ENCODE data around the gene CACNB3. TPM values are rescaled to one million over a fixed set of nuclear protein-coding genes. Genes with fewer than 3 reads are reported as not detected.

Gene CACNB3
- total RNA-seq, 1 donor from 2014 or later, result 13.2 TPM

GRCh38 chr12:48788524-48788853 is 29.8 kb upstream of the CACNB3 start:
- DNase-seq (ENCODE audit: low spot score), result no peak

GRCh38 chr12:48788854-48789775 is 29.2 kb upstream of the CACNB3 start, which contains the start of gene ADCY6:
Gene ADCY6 (minus strand): TSS chr12:48789089. CDS start chr12:48783434, 5,655 bp downstream.
- peak; percentile 94 for DNase-seq (ENCODE audit: low spot score)

GRCh38 chr12:48789858-48790326 is 28.4 kb upstream of the CACNB3 start:
- no peak for DNase-seq (ENCODE audit: low spot score)

GRCh38 chr12:48793696-48794095 is 24.6 kb upstream of the CACNB3 start:
- DNase-seq (ENCODE audit: low spot score), result no peak

GRCh38 chr12:48794870-48795269 is 23.4 kb upstream of the CACNB3 start:
- no peak for DNase-seq (ENCODE audit: low spot score)

- DNase-seq (ENCODE audit: low spot score), result no peak
Observed at GRCh38 chr12:48795550-48796455, 22.5 kb upstream of the CACNB3 start.

- no peak for DNase-seq (ENCODE audit: low spot score)
Observed at GRCh38 chr12:48796976-48797375, 21.3 kb upstream of the CACNB3 start.

DNA sequence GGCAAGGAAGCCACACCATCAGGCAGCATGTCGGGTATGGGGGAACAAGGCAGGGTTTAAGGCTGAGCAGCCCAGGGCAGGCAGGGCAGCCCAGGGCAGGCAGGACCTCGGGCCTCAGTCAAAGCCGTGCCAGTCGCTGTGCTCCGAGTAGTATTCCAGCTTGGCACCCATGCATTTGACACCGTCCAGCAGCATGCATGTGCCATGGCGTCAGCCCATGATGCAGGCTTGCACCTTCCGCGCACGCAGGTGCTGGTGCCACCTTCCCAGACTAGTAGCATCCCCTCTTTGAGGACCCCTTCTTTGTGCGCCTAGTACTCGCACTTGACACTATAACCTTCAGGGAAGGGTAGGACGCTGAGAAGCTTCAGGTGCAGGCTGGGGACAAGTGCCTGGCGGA is 17.8 kb upstream of the CACNB3 start:
- DNase-seq (ENCODE audit: low spot score), result no peak

- no peak for DNase-seq (ENCODE audit: low spot score)
Observed at GRCh38 chr12:48800971-48801370, 17.3 kb upstream of the CACNB3 start.

DNA sequence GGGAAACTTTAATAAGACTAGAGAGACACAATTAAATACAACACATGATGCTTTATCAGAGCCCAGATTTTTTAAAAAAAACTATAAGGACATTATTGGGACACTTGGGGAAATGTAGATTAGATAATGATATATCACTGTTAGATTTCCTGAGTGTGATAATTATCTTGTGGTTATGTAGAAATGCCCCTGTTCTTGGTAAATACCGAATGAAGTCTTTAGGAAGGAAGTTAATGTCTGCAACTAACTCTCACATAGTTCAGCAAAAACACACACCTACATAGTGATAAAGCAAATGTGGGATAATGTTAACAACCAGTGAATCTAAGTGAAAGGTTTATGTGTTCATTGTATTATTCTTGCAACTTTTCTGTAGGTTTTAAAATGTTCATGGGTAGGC is 14.6 kb upstream of the CACNB3 start:
- DNase-seq (ENCODE audit: low spot score), result no peak

- no peak for DNase-seq (ENCODE audit: low spot score)
Observed at GRCh38 chr12:48807981-48808380, 10.3 kb upstream of the CACNB3 start.

GRCh38 chr12:48810903-48811431 is 7.3 kb upstream of the CACNB3 start:
- DNase-seq (ENCODE audit: low spot score), result no peak

- DNase-seq (ENCODE audit: low spot score), result no peak
Observed at GRCh38 chr12:48811437-48812090, 6.7 kb upstream of the CACNB3 start.

GRCh38 chr12:48812389-48812788 is 5.9 kb upstream of the CACNB3 start:
- no peak for DNase-seq (ENCODE audit: low spot score)

DNA sequence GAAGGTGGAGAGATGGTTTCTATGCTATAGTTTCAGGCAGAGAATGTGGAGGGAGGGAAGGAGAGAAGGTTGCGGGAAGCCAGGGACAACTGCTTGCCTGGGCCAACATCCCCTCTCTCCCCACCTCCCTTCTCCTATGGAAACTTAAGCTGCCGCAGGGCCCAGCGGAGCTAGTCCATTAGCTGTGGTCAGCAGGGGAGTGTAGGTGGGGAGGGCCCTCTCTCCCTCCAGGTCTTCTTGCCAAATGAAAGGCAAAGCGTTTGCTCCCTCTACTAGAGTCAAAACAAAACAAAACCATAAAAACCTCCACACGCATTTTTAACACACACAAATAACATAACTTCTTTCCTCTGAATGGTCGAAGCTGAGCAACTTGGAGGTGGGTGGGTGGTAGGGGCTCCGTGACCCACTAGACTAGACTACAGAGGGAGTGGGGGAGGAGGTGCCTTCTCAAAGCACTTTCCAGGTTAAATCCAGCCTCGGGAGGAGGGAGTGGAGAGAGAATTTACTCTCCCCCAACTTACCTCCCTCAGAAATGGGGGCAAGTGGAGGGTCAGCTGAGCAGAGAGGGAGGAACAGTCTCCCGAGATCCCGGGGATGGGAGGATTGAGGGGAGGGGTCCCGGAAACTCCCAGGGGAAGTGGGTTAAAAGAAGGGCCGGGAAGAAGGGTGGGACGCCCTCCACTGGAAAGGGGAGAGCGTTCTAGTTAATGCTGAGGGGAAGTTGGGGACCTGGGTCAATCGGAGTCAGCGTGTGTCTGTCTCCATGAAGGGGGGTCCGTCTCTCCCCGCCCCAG is 4.6 kb upstream of the CACNB3 start:
- DNase-seq (ENCODE audit: low spot score), result no peak

DNA sequence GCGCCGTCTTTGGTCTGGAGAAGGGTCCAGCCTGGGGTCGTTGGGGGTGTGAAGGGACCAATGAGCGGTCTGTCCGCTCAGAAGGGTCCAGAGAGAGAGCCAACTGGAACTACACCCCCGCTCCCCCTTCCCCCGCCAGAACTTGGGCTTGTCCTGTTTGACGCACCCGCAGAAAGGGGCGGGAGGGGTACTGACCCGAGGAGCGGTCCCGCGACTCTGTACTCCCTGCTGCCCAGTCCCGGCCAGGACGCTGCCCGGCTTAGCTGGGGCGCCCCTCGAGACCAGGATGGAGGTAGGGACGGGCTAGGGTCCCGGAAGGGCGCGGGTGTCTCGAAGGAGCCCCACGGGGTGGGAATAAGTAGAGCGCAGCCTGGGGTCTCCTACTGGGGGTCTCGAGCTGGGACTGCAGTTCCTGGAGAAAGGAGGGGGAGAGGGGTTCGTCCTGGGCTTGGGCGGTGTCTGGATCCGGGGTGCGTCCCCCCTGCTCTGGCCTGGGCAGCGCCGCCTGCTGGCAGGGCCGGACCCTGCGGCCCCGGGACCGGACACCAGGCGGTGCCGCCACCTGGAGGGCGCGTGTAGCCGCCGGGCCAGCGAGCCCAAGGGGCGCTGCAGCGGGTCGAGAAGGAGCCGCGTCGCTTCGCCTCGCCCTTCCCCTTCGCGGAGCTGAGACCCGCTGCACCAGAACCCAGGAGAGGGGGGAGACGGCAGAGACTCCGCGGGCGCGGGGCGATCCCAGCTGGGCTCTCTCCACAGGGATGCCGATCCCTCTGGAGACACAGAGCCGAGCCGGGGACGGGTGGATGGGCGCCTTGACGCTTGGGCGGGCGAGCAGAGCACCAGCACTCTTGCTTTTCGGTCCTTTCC is 3.8 kb upstream of the CACNB3 start:
- DNase-seq (ENCODE audit: low spot score), result peak; percentile 96

DNA sequence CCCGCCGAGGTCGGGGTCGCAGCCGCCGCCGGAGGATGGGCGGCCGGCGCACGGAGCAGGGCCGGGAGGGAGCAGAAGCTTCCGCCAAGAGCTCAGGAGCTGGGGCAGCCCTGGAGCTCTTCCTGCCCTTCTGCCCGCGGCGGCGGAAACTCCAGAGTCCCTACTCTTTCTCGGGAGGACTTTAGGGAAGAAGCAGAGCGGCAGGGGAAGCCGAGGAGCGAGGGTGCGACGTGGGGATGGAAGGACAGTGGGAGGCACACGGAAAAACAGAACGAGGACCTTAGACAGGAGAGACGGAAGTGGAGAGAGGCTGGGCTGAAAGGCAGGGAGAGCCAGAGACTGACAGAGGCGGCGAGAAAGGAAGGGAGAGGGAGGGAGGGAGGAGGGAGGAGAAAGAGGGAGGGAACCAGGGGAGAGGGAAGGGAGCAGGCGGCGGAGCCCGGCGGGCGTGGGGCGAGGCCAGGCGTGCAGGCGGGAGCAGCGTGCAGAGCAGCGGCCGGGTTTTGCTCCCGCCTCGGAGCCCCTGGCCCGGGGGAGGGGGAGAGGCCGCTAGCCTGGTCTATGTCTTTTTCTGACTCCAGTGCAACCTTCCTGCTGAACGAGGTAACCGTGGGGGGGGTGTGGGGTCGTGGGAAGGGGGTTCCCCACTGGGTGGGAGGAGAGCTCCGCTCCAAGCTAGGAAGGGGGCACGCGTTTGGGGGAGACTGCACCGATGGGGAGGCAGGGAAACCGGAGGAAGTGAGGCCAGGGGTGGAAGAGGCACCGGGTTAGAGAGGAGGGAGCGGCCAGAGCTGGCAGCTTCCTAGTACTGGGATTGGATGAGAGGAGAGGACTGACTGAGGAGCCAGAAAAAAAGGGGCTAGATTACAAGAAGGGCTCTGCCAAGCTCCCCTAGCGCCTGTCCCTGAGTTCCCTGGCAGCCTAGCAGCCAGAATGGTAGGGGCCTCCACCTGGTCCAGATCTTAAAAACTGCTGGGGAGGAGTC is 2.9 kb upstream of the CACNB3 start:
- no peak for DNase-seq (ENCODE audit: low spot score)

Data from mesenteric fat pad (tissue), 1 donor.